ENCODE data around the gene MPPED2.

DNA sequence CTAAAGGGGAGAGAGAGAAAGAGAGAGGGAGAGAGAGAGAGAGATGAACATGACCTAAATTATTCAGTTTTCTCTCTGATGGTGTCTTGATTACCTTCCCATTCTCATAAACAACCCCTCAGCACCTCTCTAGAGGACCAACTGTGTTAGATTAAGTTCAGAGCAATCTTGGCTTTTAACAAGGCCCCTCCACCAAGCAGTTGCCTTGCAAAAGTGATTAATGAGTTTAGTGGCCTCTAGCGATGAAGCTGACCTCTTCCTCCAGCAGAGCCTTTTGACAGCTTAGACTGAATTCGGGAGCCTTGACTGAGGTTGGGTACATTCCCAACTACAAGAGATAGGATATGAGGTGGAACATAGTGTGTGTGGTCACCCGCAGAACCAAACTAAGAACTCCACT is 197.2 kb downstream of the MPPED2 start:
- no peak for TF ChIP-seq ELF4 (IDR thresholded peaks at IDR 0.05)
- TF ChIP-seq SUZ12 (IDR thresholded peaks at IDR 0.05), result no peak
- no peak for TF ChIP-seq TARDBP (IDR thresholded peaks at IDR 0.05)
- no peak for TF ChIP-seq SP1 (IDR thresholded peaks at IDR 0.05)
- TF ChIP-seq NFRKB (IDR thresholded peaks at IDR 0.05), result no peak
- TF ChIP-seq FOXK2 (IDR thresholded peaks at IDR 0.05), result no peak
- no peak for TF ChIP-seq ARNT (IDR thresholded peaks at IDR 0.05)
- TF ChIP-seq FOXM1 (IDR thresholded peaks at IDR 0.05; ENCODE audit: borderline replicate concordance), result no peak
- TF ChIP-seq FOXA1 (IDR thresholded peaks at IDR 0.05), result no peak
- TF ChIP-seq, protein P1, sequence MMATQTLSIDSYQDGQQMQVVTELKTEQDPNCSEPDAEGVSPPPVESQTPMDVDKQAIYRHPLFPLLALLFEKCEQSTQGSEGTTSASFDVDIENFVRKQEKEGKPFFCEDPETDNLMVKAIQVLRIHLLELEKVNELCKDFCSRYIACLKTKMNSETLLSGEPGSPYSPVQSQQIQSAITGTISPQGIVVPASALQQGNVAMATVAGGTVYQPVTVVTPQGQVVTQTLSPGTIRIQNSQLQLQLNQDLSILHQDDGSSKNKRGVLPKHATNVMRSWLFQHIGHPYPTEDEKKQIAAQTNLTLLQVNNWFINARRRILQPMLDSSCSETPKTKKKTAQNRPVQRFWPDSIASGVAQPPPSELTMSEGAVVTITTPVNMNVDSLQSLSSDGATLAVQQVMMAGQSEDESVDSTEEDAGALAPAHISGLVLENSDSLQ (IDR thresholded peaks at IDR 0.05), result peak; percentile 50; the same call in 1 of the 2 replicates
- no peak for TF ChIP-seq L3MBTL2 (conservative IDR thresholded peaks at IDR 0.05)
- no peak for TF ChIP-seq BHLHE40 (IDR thresholded peaks at IDR 0.05; ENCODE audit: borderline replicate concordance)
- no peak for TF ChIP-seq LEF1 (IDR thresholded peaks at IDR 0.05; ENCODE audit: borderline replicate concordance)
